COR-L47 (cell line): ENCODE data around the gene WASHC4.
"Not testable (repeated sequence)": the region's sequence is repeated elsewhere in the genome, so short reads cannot be mapped to it uniquely, and the experiment has no call there.

Source experiments
- DNase-seq: peaks from one replicate; lab custom pipeline; 2025; lab: John Stamatoyannopoulos, UW

The WASHC4 gene

DNA sequence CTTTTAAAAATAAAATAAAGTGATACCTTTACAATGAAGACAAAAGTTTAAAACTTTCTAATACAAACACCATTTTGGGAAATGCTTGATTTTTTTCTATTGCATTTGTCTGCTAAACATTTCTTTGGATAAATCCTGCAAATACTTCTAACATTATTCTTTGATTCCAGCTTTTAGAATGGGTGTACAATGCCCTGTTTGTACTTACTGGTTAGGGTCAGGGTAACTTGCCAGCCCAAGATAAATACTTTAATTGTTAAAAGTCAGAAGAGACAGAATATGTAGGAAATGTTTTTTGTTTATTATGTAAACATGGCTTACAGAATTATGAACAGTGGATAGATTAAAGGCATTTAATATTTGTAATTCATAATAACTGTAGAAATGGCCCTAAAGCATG, 60.5 kb downstream of the WASHC4 start:
- DNase-seq, result no peak

- no peak for DNase-seq
Measured at GRCh38 chr12:105170139-105170538, 62.6 kb downstream of the WASHC4 start.

- no peak for DNase-seq
Measured at GRCh38 chr12:105171691-105172436, 64.3 kb downstream of the WASHC4 start.

GRCh38 chr12:105175397-105175990, 68.0 kb downstream of the WASHC4 start:
- no peak for DNase-seq

- no peak for DNase-seq
Measured at GRCh38 chr12:105177208-105177607, 69.7 kb downstream of the WASHC4 start.

DNA sequence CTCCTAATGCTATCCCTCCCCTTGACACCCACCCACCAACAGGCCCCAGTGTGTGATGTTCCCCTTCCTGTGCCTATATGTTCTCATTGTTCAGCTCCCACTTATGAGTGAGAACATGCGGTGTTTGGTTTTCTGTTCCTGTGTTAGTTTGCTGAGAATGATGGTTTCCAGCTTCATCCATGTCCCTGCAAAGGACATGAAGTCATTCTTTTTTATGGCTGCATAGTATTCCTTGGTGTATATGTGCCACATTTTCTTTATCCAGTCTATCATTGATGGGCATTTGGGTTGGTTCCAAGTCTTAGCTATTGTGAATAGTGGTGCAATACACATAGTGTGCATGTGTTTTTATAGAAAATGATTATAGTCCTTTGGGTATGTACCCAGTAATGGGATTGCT, 71.6 kb downstream of the WASHC4 start:
- not testable (repeated sequence) for DNase-seq

DNA sequence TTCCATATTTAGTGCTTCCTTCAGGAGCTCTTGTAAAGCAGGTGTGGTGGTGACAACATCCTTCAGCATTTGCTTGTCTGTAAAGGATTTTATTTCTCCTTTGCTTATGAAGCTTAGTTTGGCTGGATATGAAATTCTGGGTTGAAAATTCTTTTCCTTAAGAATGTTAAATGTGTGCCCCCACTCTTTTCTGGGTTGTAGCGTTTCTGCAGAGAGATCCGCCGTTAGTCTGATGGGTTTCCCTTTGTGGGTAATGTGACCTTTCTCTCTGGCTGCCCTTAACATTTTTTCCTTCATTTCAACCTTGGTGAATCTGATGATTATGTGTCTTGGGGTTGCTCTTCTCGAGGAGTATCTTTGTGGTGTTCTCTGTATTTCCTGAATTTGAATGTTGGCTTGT, 75.9 kb downstream of the WASHC4 start:
- DNase-seq, result not testable (repeated sequence)

- DNase-seq, result not testable (repeated sequence)
Measured at GRCh38 chr12:105183976-105184375, 76.4 kb downstream of the WASHC4 start.

GRCh38 chr12:105189293-105189692, 81.8 kb downstream of the WASHC4 start:
- no peak for DNase-seq

DNA sequence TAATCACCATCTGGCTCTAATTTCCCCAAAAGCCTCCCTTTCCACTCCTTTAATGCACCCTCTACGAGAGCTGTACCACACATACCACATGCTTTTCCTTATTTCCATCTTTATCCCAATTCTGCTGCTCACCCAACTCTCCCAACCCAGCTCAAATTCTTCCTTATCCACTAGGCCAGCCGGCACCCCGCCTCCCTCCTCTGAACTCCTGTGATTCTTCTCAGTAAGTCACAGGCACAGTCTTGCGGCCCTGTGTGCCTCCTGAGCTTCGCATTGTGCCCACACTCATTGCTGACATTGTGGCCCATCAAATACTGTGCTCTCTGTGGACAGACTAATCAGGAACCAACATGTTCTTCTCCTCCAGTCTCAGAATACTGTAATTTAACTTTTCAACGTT, 83.0 kb downstream of the WASHC4 start:
- DNase-seq, result no peak

DNA sequence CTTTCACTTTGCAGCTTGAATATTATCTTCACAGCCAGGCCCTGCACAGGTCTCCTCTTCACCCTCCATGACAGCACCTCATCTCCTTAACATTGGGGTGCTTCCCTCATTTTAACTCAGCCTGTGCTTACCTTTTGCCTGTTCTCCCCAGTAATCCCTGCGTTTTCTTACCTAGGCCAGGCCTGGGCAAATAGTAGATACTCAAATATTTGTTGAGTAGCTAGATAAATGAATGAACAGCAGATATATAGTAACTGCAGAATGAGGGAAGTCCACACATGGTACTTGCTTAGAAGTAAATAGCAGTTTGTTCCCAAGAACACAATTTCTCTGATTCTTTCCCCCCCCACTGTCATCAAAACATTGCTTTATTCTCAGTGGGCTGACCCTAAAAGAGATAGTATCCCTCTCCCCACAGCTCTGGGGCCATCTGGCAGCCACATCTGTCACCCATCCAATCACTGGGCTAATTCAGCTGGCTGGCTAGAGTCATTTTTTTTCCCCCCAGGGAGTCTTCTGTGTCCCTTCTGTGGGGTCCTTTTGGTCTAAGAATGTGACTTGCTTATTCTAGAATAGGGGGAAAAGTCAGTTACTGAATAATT, 85.2 kb downstream of the WASHC4 start:
- DNase-seq, result no peak

GRCh38 chr12:105194947-105195346, 87.4 kb downstream of the WASHC4 start:
- DNase-seq, result no peak

DNA sequence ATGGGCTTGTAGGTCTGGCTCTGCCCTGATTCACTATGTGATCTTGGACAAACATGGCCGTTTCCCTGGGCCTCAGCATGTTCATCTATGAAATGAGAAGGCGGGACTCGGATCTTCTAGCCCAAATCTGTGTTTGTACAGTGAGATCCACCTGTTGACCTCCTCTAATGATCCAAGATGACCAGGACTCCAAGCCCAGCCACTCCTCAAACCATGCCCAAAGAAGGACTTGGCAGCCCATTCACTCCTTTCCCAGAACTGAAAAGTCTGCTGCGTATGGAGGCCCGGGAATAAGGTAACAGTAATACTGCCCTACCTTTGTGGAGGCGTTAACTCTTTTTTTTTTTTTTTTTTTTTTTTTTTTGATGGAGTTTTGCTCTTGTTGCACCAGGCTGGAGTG, 88.6 kb downstream of the WASHC4 start:
- DNase-seq, result no peak

GRCh38 chr12:105198961-105199360, 91.4 kb downstream of the WASHC4 start:
- no peak for DNase-seq

DNA sequence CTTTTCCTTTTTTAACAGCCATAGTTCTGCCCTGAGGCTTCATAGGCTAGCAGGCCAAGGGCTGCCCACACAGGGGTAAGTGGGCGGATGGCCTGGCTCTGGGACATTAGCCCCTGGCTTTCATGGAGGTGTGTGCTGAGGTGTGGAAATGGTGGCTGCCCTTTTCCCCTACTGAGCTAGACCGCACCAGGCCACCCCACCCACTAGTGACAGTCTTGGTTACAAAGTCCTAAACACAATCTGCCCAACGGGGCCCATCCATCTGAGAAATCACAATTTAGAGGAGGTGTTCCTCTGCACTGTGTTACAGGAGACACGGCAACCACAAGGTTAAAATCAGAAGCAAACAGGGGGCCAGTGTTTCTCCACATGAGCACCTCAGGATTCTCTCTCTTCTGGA, 92.9 kb downstream of the WASHC4 start:
- no peak for DNase-seq

- DNase-seq, result no peak
Measured at GRCh38 chr12:105201299-105201698, 93.8 kb downstream of the WASHC4 start.

DNA sequence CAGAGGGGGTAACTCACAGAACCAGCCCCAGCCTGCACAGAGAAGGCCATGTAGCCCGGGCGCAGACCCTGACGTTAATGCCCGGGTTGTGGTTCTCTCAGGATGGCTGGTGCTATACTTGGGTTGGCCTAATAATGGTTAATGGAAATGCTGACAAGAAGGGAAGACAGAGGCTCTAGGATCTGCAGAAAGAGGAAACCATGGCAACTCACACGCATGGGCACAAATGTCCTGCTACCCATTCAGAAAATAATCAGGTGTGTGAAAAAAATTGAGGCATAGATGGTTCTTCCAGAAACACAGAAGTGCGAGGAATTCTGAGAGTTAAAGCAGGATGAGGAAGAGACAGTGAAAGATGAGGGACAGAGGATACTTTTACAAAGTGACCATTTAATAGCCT, 94.7 kb downstream of the WASHC4 start:
- DNase-seq, result no peak

DNA sequence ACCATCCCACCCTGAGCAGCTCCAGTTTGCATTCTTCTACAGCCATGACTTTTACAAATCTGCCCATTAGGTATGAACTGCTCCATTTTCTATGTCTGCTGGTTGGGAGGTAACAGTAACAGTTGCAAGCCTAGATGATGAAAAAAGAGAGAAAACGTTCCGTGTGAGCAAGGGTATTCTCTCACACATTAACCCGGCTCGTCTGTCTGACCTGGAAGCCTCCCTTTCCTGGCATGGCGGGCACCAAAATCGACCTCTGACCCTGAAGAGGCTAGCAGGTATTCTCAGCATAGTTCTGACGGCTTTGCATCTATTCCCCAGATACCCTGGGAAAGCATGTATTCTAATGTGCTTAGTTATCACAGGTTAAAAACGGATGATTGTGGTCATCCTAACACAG, 96.6 kb downstream of the WASHC4 start:
- no peak for DNase-seq

DNA sequence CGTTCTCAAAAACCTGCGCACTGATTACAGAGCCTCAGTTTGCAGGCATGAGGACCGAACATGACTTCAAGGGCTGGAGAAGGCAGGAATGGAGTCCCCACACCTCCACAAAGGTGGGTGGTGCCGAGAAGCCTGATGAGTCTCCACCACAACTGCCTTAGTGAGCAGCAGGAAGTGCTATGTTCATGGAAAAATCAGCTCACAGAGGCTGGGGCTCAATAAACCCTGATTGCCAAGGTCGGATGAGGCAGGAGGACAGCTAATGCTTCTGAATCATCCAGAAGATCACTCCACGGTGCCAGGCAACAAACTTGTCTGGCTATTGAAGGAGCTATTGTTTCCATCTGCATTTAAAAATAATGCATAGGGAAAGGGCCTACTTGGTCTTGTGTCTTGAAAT, 97.4 kb downstream of the WASHC4 start:
- no peak for DNase-seq

DNA sequence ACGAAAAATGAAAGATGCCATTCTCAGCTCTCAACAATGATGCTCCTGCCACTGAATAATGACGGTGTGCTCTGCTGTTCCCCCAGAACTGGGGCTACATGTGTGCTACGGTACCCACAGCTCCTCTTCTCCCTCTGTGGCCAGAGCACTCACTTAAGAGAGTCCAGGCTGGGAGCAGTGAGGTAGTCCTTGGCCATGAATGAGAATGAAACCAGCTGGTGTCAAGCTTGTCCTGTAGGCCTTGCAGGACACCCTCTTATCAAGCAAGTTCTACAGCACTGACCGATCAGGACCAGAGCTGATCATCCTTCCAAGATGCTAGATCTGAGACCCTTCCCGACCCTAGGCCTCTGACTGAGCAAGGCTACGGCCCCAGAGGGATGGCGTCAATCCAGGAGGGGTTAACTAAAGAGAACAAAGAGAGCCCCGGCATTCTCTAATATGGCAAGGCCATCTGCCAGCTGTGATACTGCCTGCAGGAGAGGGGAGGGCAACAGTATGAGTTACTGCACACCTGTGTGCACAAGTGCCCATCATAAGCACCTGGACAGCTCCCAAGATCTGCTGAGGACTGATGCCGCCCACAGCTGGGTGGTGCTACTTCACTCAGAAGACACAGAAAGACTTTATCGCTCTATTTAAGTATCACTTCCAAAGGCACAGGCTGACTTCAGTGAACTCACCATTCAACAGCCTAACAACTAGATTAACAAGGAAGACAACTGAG, 98.0 kb downstream of the WASHC4 start:
- DNase-seq, result no peak

DNA sequence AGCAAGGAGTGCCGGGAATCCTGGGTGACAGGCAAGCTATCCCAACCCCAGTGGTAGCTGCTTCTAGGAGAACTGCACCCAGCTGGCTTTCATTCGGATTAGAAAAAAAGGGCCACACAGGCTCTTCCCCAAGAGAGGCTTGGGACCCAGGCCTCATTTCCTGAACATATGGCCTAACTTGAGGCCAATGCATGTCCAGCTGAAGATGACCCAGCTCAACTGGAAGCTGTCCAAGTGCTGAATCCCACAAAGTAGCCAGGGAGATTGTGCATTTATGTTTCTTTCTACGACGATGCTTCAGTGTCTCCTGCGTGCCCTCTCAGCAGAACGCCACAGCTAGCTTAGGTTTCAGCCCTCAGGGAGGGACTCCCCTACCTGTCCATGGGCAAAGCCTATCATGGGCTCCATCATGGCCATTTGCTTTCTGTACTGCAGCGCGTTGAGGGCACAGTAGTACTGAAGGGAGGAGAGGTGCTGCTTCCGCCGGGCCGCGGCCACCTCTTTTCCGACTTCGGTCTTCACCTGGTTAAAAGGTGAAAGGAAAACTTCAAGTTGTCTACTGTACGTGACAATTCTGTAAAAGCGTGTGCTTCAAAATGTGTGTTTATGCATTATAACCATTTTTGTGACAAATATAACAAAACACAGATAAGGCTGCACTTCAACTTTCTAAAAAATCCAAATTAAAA, 99.3 kb downstream of the WASHC4 start:
- no peak for DNase-seq

DNA sequence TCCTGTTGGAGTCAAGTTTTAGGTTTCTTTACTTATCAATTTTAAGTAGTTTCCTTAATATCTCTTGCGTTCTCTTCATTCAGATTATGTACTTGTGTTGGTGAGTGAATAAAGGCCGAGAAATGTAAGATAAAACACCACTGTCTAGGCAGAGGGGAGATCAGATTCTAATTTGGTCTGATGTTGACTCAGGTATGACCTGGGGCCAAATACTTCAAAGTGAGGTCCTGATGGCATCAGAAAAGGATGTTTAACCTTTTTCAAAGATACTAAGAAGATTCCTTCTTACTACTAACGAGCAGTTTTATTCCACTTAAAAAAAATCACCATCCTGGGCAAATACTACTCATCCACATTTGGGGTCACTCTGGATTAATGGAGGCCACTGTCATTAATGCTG, 101.6 kb downstream of the WASHC4 start:
- DNase-seq, result no peak
